ENCODE measurements around the gene CST6.

DNA sequence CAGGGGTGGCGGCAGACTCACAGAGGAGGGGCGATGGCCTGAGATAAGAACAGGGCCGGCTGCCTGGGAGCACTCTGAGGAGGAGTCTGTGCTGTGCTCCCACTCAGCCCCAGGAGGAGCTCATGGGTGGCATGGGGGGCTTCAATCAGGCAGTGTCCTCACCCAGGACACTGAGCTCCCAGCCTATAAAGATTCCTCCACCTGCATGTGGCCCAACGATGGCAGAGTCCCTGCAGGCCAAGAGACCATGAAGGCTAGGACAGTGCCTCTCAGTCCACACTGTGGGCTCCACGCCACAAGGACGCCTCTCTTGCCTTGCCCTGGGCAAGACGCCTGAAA is 1.9 kb downstream of the CST6 start:
- TF ChIP-seq EZH2 (IDR thresholded peaks at IDR 0.05; ENCODE audit: insufficient read depth, low read length) = no peak
- TF ChIP-seq, protein P1, sequence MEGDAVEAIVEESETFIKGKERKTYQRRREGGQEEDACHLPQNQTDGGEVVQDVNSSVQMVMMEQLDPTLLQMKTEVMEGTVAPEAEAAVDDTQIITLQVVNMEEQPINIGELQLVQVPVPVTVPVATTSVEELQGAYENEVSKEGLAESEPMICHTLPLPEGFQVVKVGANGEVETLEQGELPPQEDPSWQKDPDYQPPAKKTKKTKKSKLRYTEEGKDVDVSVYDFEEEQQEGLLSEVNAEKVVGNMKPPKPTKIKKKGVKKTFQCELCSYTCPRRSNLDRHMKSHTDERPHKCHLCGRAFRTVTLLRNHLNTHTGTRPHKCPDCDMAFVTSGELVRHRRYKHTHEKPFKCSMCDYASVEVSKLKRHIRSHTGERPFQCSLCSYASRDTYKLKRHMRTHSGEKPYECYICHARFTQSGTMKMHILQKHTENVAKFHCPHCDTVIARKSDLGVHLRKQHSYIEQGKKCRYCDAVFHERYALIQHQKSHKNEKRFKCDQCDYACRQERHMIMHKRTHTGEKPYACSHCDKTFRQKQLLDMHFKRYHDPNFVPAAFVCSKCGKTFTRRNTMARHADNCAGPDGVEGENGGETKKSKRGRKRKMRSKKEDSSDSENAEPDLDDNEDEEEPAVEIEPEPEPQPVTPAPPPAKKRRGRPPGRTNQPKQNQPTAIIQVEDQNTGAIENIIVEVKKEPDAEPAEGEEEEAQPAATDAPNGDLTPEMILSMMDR (IDR thresholded peaks at IDR 0.05; ENCODE audit: insufficient read depth, low read depth, low read length) = no peak
